OCI-M1 (cell line): ENCODE results near the gene ZNF423.

Experiments used
- DNase-seq: peaks from one replicate; lab custom pipeline; 2025; lab: John Stamatoyannopoulos, UW

ZNF423 gene

DNA sequence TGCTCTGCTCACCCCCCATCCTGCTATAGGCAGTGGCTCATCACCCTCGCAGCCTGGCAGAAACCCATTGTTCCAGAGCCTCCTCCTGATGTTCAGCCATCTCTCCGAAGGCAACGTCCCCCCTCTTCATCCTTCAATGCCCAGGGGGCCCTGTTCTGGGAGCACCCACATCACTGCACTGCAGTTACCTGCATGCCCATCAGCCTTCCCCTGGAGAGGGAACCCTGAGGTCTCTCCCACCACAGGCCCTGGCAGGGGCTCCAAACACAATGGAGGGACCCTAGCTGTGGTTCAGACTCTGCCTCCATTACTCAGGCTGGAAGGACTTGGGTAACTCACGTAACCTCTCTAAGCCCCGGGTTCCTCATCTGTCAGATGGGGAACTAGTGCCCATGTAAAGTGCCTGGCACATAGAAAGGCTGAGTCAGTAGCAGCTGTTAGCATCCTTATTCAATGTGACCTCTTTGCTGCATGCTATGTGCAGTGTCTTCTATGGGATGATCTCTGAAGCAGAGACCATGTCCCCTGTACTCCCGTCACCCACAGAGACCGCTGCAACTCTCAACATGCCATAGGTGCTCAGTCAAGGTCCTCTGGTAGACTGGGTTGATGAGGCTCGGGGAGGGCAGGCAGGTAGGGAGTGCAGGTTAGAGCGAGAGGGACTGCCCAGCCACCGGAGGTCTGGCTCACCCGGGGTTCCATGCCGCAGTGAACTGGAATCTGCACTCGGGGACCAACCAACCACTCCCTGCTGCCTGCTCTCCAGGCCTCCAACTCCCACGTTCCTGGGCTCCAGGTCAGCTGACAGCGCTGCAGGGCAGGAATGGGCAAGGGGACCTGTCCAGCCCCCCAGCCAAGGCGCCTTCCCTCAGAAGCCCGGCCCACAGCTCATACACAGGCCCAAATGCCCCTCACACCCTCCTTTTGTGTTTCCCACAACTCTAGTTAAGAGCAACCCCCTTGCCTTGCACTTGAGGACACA is 233.2 kb downstream of the ZNF423 start:
- DNase-seq = no peak

- no peak for DNase-seq
Observed at GRCh38 chr16:49622084-49622390, 233.9 kb downstream of the ZNF423 start.

DNA sequence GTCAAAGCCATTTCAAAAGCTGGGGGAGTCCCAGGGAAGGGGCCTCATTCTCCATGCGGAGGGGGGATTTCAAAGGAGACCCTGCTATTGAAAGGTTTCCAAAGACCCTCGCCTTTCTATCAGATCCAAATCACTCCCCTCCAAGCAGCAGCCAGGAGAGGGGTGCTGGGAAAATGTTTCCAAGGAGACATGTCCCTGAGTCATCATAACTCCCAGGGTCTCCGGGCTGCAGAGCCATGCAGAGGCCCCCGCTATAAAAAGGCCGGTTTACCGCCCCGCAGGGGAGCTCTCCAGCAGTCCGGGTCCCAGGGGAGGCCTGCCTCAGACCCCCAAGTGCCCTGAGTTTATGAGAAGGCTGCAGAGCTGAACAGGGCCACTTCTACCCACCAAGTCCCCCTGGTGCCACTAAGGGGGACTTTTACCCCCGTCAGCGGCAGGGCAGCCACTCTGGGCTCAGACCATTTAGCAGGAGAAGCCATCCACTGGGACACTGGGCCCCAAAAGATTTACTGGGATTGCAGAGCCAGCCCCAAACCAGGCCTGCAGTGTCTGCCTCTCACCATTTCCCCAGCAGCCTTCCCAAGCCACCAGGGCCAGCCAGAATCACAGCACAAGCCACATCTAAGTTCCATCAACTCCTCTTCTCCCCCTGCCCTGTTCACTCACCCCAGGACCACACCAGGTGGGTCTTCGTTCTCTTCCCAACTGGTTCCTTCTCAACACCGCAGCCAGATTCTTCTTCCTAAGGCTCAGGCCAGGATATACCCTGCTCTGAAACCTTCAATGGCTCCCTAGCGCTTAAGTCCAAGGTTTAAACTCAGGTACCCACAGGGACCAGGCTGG is 234.4 kb downstream of the ZNF423 start:
- no peak for DNase-seq

DNA sequence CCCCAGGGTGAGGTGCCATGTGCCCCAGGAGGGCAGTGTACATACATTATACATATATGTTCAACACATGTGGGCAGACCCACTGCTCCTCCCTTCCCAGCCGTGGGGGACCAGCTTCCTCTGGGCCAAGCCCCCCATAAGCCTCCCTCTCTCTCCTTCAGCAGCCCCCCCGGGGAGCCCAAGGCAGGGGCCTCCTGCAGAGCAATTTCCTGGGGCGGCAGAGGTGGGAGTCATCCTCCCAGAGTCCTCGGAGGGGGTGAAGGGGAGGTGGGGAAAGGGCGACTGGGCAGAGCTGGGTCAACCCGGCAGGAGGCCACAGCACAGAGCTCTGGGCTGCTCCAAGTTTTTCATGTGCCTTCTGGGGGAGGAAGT is 235.1 kb downstream of the ZNF423 start:
- DNase-seq = no peak

DNA sequence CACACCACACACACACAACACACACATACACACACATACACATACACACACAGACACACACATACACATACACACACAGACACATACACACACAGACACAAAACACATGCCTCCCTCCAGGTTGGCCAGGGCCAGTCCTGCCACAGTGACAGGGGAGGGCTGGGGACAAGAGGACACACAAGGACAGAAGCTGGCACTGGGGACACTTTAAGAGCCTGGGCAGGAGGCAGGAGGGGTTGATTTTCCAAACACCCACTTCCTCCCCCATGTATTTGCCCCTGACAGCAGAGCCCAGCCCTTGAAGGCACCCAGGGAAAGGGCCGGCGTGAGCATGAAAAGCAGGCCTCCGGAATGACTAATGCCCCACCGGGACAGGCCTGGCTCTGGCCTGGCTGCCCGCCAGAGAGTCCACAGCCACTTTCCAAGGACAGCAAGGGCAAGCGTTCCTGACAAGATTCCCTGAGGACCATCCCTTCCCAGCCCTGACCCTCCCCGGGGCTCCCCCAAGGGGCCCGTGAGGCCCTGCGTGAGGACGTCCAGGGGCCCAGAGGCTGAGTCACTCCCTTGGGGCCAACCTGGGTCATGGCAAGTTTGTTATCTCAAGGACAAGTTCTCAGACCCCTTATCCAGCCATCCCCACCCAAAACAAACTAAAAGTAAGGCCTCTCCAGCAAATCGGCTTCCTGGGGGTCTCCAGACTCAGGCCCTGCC is 235.6 kb downstream of the ZNF423 start:
- DNase-seq = no peak

- DNase-seq = no peak
Observed at GRCh38 chr16:49619811-49620157, 236.1 kb downstream of the ZNF423 start.

DNA sequence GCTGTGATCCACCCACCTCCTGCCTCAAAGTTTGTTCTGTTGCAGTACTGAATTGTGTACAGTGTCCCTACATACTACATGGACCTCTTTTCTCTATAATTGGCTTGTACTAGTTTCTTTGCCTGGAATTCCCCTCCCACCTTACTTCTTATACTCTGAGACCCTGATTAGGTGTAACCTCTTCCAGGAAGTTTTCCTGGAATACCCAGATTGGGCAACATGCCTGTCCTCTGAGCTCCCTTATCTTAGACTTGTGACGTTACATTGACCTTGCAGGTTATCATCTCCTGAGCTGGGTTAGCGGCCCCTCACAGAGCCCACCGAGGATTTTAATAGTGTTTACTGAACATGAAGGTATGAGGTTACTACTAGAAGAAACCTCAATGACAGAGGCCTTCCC is 237.0 kb downstream of the ZNF423 start:
- DNase-seq = no peak

DNA sequence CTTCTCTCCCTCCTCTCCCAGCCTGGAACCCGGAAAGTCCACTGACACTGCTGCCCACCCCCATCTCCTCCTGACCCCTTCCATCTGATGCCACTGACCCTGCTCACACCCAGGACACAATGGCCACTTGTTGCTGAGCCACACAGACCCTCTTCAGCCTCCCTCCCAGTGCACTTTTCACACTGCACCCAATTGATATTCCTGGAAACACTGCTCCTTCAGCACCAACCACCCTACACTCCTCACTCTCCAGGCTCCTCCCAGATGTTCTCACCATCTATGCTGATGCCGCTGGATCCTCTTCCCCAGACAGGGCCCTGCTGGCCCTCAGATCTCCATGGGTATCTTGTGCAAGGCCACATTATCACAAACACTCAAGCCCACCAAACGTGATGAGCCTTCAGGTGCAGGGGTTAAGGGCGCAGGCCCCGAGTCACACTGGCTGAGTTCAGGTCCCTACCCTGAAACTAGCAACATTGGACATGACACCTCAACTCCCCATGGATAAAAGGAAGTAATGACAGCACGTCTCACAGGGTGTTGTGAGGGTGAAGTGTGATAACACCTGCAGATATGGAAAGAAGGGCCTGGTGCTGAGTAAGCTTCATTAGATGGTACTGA is 238.1 kb downstream of the ZNF423 start:
- DNase-seq = no peak

DNA sequence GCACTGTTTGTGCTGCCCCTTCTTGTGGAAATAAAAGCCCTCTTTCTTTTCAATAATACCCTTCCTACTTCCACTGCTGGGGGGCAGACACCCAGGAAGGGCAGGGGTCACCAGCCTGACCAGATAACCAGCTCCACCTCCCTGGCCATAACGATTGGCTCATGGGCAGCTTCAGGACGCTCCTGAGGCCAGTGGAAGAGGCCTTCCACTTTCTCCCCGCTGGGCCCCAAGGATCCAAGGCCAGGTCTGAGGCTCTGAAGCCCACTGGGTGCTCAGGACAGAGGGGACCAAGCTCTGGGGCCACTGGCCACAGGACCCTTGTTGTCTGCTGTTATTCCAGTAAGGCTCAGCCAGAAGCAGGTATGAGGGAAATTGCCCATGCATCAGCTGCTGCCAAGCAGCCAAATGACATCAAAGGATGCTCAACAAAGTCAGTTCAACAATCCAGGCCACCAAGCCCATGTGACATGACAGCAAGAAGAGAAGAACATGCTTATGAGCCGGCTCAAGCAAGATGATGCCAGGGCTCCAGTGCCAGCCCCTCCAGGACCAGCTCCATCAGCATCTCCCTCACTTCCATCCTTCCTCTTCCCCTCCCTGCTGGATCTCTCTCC is 238.8 kb downstream of the ZNF423 start:
- no peak for DNase-seq

DNA sequence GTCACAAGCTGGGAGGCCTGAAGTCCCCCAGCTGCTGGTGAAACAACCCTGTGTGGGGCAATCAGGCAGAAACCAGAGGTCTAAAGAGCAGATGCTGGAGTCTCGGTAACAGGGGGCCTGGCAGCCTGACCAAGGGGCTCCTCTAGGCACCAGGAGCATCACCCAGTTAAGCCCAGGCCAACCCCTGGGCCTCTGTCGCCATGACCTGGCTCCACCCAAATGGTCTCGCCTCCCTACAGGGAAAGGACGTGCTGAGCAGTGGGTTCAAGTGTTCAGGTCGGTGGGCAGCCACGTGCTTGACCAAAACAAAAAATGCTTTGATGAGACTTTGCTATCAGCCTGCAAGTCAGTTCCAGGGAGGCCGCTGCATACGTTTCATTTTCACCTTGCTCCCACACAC is 240.3 kb downstream of the ZNF423 start:
- DNase-seq = no peak

DNA sequence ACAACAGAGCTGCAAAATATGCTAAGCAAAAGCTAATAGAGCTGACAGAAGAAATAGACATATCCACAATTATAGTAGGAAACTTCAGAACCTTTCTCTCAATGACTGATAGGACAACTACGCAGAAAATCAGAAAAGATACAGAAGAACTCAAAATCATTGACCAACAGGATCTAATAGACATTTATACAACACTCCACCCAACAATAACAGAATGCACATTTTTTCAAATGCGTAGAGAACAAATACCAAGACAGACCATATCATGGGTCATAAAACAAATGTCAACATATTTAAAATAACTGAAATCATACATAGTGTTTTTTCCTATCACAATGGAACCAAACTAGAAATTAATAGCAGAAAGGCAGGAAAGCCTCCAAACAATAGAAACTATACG is 244.9 kb downstream of the ZNF423 start:
- DNase-seq = no peak

GRCh38 chr16:49608779-49609178 is 247.1 kb downstream of the ZNF423 start:
- no peak for DNase-seq

- no peak for DNase-seq
Observed at GRCh38 chr16:49608098-49608497, 247.8 kb downstream of the ZNF423 start.

GRCh38 chr16:49605536-49606254 is 250.2 kb downstream of the ZNF423 start:
- no peak for DNase-seq

DNA sequence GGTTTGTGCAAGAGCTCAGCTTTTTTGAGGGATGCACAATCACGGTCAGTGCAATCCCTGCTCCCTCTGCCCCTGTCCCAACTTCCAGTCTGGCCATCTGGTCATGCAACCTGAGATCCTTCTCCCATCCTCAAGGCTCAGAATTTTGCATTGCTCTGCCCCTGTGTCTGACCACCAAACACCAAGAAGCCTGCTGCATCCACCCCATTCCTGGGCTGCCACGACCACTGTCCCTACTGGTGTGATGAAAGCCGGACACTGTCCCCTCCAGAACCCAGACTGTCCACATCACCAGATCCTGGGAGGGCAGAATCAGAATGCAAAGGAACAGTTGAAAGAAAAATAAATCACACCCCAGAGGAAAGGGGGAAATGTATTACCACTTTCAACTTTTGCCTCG is 251.3 kb downstream of the ZNF423 start:
- no peak for DNase-seq

GRCh38 chr16:49603956-49604355 is 252.0 kb downstream of the ZNF423 start:
- no peak for DNase-seq

DNA sequence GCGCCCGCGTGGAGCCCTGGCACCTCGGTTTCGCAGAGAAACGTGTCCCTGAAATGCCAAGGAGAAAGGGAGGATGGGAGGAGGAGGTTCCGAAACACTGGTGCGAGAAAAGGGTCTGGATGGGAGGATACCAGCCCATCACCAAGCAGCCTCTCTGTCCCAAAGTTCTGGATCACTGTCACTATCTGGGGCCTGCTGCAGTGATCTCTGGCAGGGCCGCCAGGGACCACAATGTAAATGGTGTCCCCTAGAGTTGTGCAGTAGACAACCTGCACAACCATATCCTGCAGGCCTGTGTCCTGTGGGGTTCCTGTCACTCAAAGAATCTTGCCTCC is 253.0 kb downstream of the ZNF423 start:
- no peak for DNase-seq

DNA sequence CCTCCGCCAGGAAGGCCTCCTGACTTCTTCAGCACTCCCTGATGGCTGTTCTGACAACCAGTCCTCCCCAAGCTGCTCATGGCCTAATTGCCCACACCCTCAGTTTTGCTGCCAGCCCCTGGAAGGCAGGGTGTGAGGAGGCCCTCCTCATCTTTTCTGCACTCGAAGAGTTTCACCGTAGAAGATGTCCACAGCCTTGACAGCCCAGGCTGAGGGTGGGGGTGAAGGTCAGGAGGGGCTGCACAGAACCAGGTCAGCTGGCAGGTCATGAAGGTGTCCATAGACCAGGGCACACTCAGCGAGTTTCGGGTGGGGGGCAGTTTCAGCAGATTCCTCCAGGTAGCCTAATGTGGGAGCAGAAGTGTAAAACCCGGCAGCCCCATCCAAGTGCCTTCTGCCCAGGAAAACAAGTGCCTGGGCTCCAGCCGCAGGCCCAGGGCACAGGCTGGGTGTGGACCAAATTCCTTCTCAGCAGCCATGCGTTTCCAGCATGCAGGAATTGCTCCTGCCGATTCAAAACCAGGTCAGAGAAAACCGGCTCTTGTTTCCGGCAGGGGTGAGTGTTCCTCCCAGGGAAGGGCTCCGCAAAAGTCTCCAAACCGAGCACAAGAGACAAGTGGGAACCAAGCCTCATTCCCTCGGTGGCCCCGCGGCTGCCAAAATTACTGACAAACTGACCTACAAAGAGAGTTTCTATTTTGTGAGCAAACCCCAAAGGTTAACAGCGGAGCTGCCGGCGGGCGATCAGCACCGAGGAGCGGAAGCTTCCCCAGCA is 253.5 kb downstream of the ZNF423 start:
- DNase-seq = no peak

DNA sequence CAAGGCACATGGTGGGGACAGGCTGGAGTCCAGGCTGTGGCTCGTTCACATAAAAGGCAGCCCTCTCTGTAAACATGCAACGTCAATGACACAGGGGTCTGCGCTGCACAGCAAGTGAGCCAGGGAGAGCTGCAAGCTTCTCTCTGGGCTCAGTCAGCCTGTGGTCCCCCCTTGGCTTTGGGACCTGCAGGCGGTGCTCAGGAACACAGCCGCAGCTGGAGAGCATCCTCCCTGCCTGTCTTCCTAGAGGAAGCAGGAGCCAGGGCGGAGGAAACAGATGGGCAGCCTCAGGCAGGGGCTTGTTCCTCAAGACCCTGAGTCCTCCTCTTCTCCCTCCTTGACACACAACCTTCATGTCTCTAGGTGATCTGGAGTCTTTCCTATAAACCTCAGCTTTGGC is 254.3 kb downstream of the ZNF423 start:
- no peak for DNase-seq

- DNase-seq = no peak
Observed at GRCh38 chr16:49600976-49601375, 254.9 kb downstream of the ZNF423 start.

DNA sequence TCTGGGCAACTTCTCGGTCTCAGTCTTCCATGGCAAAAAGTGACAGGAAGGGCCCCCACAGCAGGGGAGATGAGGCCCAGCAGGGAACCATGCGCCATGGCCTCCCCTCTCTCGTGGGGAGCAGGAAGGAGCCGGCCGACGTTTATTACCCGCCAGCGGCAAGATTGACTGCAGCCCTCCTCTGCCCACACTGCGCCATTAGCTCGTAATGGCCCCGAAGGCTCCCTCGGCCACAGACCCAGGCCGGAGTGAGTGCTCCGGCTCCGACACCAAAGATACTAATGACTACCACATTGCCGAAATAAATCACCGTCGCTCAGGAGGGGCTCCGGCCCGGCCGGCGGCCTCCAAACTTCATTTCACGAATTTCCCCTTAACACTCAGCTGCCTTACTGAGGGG is 255.4 kb downstream of the ZNF423 start:
- DNase-seq = no peak
